GM12872 (cell line): ENCODE measurements around the gene HELZ2.

ENCODE experiments used
- CTCF ChIP-seq: IDR thresholded peaks from 3 replicates; pipeline ENCODE4 v1.5.1; 2011; ENCODE audit warnings: low read depth, mild to moderate bottlenecking, low read length, moderate library complexity; ENCODE audit not compliant: insufficient read depth

Gene HELZ2

GRCh38 chr20:63594043-63594561 lies 20.1 kb upstream of the HELZ2 start:
- TF ChIP-seq CTCF, result no peak

- TF ChIP-seq CTCF, result no peak
Measured at GRCh38 chr20:63592661-63593060, 18.6 kb upstream of the HELZ2 start.

DNA sequence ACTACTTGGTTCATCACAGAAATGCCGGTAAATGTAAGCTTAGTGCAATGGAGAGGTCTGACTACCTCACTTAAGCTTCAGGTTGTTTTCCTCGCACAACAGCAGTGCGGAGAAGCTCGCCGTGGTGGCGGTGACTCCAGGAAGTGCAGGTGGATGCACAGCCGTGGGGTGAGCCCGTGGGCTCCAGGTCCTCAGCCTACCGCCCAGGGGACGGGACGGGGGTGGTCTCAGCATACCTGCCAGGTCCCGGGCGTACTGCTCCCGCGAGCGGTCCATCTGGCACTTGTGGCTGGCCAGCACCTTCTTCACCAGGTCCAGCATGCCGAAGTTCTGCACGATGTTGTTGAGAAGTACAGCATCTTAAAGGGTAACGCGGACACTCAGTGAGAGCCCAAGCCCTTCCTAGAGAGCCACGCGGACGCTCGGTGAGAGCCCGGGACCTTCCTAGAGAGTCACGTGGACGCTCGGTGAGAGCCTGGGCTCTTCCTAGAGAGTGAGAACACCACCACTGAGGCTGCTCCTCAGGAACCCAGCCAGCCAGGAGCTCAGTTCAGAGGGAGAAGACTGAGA lies 17.8 kb upstream of the HELZ2 start:
- TF ChIP-seq CTCF, result no peak

GRCh38 chr20:63591147-63591533 lies 17.1 kb upstream of the HELZ2 start:
- no peak for TF ChIP-seq CTCF

GRCh38 chr20:63590218-63591146 lies 16.4 kb upstream of the HELZ2 start:
- TF ChIP-seq CTCF, result no peak

DNA sequence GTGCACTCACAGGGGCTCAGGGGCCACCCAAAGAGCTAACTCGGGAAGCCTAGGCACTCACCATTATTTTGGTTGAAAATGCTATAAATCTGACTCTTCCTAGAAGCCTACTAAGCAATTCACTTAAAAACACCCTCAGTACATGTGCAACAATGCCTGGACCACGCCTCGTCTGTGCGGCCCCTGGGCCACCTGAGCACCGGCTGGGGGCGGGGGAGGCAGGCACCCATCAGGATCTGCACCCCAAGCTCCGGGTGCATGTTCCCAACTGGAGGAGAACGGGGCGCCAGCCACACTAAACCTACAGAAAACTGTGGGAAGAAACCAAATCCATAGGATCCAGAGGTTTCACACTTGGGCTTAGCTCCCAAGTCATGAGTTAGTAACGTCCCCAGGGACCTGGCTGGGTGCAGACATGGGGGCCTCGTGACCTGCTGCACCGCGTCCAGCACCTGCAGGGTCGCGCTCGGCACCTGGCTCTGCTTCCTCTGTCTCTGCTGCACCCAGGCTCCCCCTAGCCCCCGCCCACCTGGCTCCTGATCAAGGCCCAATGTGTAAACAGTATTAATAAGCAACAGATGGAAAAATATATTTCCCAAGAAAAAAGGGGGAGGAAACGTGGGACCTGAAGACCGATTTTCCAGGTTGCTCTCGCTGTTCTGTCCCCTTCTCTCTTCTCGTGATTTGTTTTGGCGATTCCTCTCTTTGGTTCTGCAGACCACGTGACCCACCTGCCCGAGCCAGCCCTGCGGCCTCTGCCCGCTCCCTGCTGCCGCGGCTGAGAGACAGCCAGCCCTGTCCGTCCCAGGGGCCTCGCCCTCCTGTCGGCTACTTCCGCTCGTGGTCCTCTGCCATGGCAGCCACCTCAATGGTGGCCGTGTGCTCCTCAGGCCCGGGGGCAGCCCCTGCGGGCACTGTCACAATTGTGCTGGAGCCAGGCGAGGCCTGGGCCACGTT lies 15.5 kb upstream of the HELZ2 start:
- no peak for TF ChIP-seq CTCF

GRCh38 chr20:63588641-63589041 lies 14.6 kb upstream of the HELZ2 start:
- TF ChIP-seq CTCF, result no peak
